T-cell (primary cell): ENCODE measurements around the gene TMEM106A. TPM values are rescaled to one million over a fixed set of nuclear protein-coding genes. Genes with fewer than 3 reads are reported as not detected.

ENCODE experiments used
- ATAC-seq, 4 experiments: fragments of 200-7000 bp in 3 of 4; fragments of 150-1000 bp in 1 of 4; cut with Tn5 transposase; replicated peaks in 1 of 4; 1 replicate in 3 of 4; 2 replicates in 1 of 4; pipeline ENCODE4 v1.10.0; 2021; ENCODE audit warnings: moderate library complexity in 3 of 4, mild to moderate bottlenecking in 2 of 4, moderate number of reproducible peaks in 1 of 4
- CTCF ChIA-PET, 2 donors: fragments of 300-600 bp; sonication (Branson Sonifier 250); formaldehyde crosslinking; loops; one replicate each; lab custom pipeline; 2022; ENCODE audit warnings: antibody characterized with exemption in 2 of 2; lab: Charles Lee
- POLR2A ChIA-PET, 2 donors: fragments of 300-600 bp; sonication (Branson Sonifier 250); formaldehyde crosslinking; loops; one replicate each; lab custom pipeline; 2022; ENCODE audit warnings: antibody characterized with exemption in 2 of 2; lab: Charles Lee
- DNase-seq, 35 experiments: peaks; one replicate each; pipeline versions ENCODE4 v3.0.0 to v3.0.0-alpha.2; 2013 to 2023
- H3K27ac ChIP-seq: one replicate; pipeline ENCODE4 v1.5.1; 2013; ENCODE audit warnings: low read length
- H3K27me3 ChIP-seq, 2 experiments: replicated peaks in 1 of 2; 1 replicate in 1 of 2; 2 replicates in 1 of 2; pipeline versions ENCODE4 v1.6.1 to v1.7.0; 2013; ENCODE audit warnings: low read length in 1 of 2, mixed read lengths in 1 of 2; ENCODE audit not compliant: control insufficient read depth in 2 of 2, insufficient read depth in 2 of 2; ENCODE audit errors: extremely low read depth in 1 of 2
- H3K36me3 ChIP-seq, 2 donors: 1 replicate in 1 of 2; 2 replicates in 1 of 2; pipeline versions ENCODE4 v1.6.1 to v1.7.0; 2013; ENCODE audit warnings: low read length in 1 of 2; ENCODE audit not compliant: control insufficient read depth in 2 of 2, insufficient read depth in 1 of 2; ENCODE audit errors: extremely low read depth in 1 of 2
- H3K4me1 ChIP-seq, 2 experiments: 1 replicate in 1 of 2; 2 replicates in 1 of 2; pipeline versions ENCODE4 v1.6.1 to v1.7.0; 2013; ENCODE audit warnings: low read length in 2 of 2, mixed read lengths in 1 of 2; ENCODE audit not compliant: insufficient read depth in 2 of 2, control insufficient read depth in 1 of 2; ENCODE audit errors: extremely low read depth in 1 of 2
- H3K4me3 ChIP-seq, 2 donors: 1 replicate in 1 of 2; 2 replicates in 1 of 2; pipeline versions ENCODE4 v1.5.1 to v1.7.0; 2013; ENCODE audit warnings: mild to moderate bottlenecking in 2 of 2, low read length in 1 of 2, moderate library complexity in 1 of 2; ENCODE audit not compliant: control insufficient read depth in 1 of 2; ENCODE audit errors: extremely low read depth in 1 of 2
- H3K9me3 ChIP-seq: 2 replicates; pipeline ENCODE4 v1.7.0; 2013
- H3K27ac Mint-ChIP-seq, 2 donors: one replicate each; pipeline ENCODE4 v1.8.0; 2020 to 2021; ENCODE audit warnings: mild to moderate bottlenecking in 2 of 2, mixed read lengths in 2 of 2
- H3K27me3 Mint-ChIP-seq, 2 donors: one replicate each; pipeline ENCODE4 v1.8.0; 2021 to 2022; ENCODE audit warnings: mixed read lengths in 2 of 2
- H3K36me3 Mint-ChIP-seq: one replicate; pipeline ENCODE4 v1.8.0; 2021; ENCODE audit warnings: mixed read lengths
- H3K4me1 Mint-ChIP-seq, 3 donors: one replicate each; pipeline ENCODE4 v1.8.0; 2020 to 2022; ENCODE audit warnings: mixed read lengths in 3 of 3, mild to moderate bottlenecking in 1 of 3
- H3K4me3 Mint-ChIP-seq, 3 donors: one replicate each; pipeline ENCODE4 v1.8.0; 2020 to 2022; ENCODE audit warnings: mild to moderate bottlenecking in 3 of 3, mixed read lengths in 3 of 3, moderate library complexity in 3 of 3
- H3K9me3 Mint-ChIP-seq, 3 donors: one replicate each; pipeline ENCODE4 v1.8.0; 2020 to 2022; ENCODE audit warnings: mixed read lengths in 3 of 3
- WGBS: methylation state at CpG from one replicate; pipeline ENCODE4 v1.1.5; 2013; ENCODE audit warnings: missing lambda C conversion rate; ENCODE audit not compliant: insufficient coverage; 5-methylcytosine and 5-hydroxymethylcytosine counted together
- total RNA-seq, 35 experiments: library from RNA in 6 of 35; stranded (reverse) in 6 of 35; fragments of 120-200 nt in 1 of 35; gene quantifications; one replicate each; pipeline versions ENCODE4 v1.2.1 to v1.2.4 and lab custom pipeline; 2013 to 2026

TMEM106A gene
- total RNA-seq, 5 donors from 2014 or later (not counting 1 experiment from before 2014, with no cell fraction given), result 9.3 to 18.1 (median 10.4) TPM

DNA sequence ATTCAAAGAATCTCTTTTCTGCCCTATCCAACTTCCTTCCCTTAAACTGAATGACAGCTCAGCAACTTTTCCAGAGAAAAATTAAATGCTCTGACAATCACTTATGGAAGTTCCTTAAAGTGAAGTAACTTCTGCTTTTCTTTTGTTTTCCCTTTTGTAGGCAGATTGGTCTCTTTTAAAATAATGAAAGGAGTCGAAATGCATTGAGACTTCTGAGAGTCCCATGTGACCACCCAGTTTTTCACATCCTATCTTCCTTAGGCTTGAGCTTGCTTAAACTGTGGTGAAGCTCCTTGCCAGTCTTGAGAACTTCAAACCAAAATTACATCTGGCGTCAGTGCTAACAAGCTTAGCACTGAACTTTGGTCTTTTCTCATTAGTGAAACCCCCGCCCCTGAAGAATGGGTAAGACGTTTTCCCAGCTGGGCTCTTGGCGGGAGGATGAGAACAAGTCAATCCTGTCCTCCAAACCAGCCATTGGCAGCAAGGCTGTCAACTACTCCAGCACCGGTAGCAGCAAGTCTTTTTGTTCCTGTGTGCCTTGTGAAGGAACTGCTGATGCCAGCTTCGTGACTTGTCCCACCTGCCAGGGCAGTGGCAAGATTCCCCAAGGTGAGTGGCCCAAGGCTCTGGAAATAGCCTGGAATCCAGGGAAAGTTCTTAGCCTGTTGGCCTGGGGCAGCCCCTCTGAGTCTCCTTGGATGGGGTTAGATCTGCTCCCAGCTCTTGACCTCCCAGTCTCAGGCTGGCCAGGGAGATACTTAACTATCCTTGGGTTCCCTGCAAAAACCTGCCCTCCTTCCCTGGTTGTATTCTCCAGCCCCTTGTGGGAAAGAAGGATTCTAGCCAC lies 1.2 kb downstream of the TMEM106A start:
- DNase-seq (peak in 2 of 35 experiments; percentile 8 to 48), ATAC-seq (peak in 1 of 4 experiments; percentile 46)
- H3K4me3 ChIP-seq, result no peak overlapping the region
- peak overlapping the region; percentile 64 for H3K27ac ChIP-seq
- POLR2A ChIA-PET, result interaction anchor here (0.6 to 2.7 kb wide), 7 partner anchors 41 to 215 kb away, joined by 3 to 12 read pairs (median 6); partner anchors contain the start of genes NBR1 (in 1 of the 2) and RPL27 (in 1 of the 2)
- Mint-ChIP-seq H3K4me1 (peaks cover 40 to 47% (median 44%) of the 10 kb centered on the region in 3 donors), H3K27ac (peak overlapping the region; percentile 89 to 97), H3K4me3 (peak overlapping the region; percentile 97 to 99 (median 98)), H3K27me3 (no peaks in the 10 kb centered on the region), H3K9me3 (no peaks in the 10 kb centered on the region), H3K36me3 (peaks cover 25% of the 10 kb centered on the region)
- CTCF ChIA-PET, result interaction anchor here in 1 of 2 donors (0.6 to 2.0 kb wide), 3 partner anchors 41 to 243 kb away, joined by 7 to 10 read pairs (median 7); partner anchors contain the start of gene NBR1
- H3K4me1 ChIP-seq, result peaks cover 20 to 29% of the 10 kb centered on the region in 2 experiments
- H3K9me3 ChIP-seq, result no peaks in the 10 kb centered on the region
- WGBS, result 61% methylated on average over 5 of the region's 7 CpGs
- no peaks in the 10 kb centered on the region for H3K27me3 ChIP-seq
- H3K36me3 ChIP-seq, result peaks cover 3 to 19% of the 10 kb centered on the region in 2 donors

GRCh38 chr17:43213545-43213944 lies 1.9 kb downstream of the TMEM106A start:
- no peaks in the 10 kb centered on the region for H3K9me3 Mint-ChIP-seq
- POLR2A ChIA-PET, result no interaction called here
- no peaks in the 10 kb centered on the region for H3K27me3 ChIP-seq
- H3K36me3 Mint-ChIP-seq, result peaks cover 21% of the 10 kb centered on the region
- H3K4me1 ChIP-seq, result peaks cover 20 to 34% of the 10 kb centered on the region in 2 experiments
- peaks cover 44 to 49% (median 48%) of the 10 kb centered on the region in 3 donors for H3K4me1 Mint-ChIP-seq
- H3K27ac Mint-ChIP-seq, result peak overlapping the region in 1 of 2 donors; percentile 23
- CTCF ChIA-PET, result interaction anchor here in 1 of 2 donors (0.6 to 0.7 kb wide), 3 partner anchors 14 to 1986 kb away, joined by 3 to 7 read pairs (median 3); no protein-coding TSS in a partner anchor
- peak overlapping the region; percentile 36 to 99 (median 97) for H3K4me3 Mint-ChIP-seq
- ATAC-seq (no peak), DNase-seq (no peak)
- H3K4me3 ChIP-seq, result no peak overlapping the region
- no peaks in the 10 kb centered on the region for H3K9me3 ChIP-seq
- H3K27me3 Mint-ChIP-seq, result no peaks in the 10 kb centered on the region
- peaks cover 3 to 13% of the 10 kb centered on the region in 2 donors for H3K36me3 ChIP-seq
- no CpG with 5 or more reads among the region's 2 CpGs for WGBS
- no peak overlapping the region for H3K27ac ChIP-seq

DNA sequence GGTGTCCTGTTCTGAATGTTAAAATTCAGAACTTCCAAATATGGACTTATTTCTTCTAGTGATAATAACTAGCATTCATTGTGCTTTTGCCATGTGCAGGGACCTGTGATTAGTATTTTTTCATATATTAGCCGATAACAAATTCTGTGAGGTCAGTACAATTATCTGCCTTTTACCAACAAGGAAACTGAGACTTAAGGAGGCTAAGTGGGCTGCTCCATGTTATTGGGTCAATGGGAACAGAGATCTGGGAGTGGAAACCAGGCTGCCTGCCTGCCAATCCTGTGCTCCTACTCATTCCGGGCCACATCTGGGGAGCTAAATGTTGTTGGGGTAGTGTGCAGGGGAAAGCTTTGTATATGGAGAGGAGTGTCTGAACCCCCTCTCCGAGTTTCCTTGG lies 3.7 kb downstream of the TMEM106A start:
- CTCF ChIA-PET, result no interaction called here

GRCh38 chr17:43216369-43216761 lies 4.7 kb downstream of the TMEM106A start:
- Mint-ChIP-seq H3K9me3 (no peaks in the 10 kb centered on the region), H3K4me1 (peaks cover 36 to 39% (median 37%) of the 10 kb centered on the region in 3 donors), H3K4me3 (no peak overlapping the region), H3K36me3 (peaks cover 13% of the 10 kb centered on the region), H3K27ac (no peak overlapping the region), H3K27me3 (no peaks in the 10 kb centered on the region)
- ChIA-PET POLR2A (interaction anchor here in 1 of 2 donors (0.6 kb wide), 1 partner anchor 192 kb away, joined by 3 read pairs; no protein-coding TSS in a partner anchor), CTCF (no interaction called here)
- DNase-seq, result no peak
- no peak overlapping the region for H3K27ac ChIP-seq
- H3K4me1 ChIP-seq, result peaks cover 10 to 31% of the 10 kb centered on the region in 2 experiments
- H3K9me3 ChIP-seq, result no peaks in the 10 kb centered on the region
- no peak overlapping the region for H3K4me3 ChIP-seq
- ATAC-seq, result no peak
- WGBS, result no CpG with 5 or more reads among the region's 4 CpGs
- peaks cover 3 to 13% of the 10 kb centered on the region in 2 donors for H3K36me3 ChIP-seq
- H3K27me3 ChIP-seq, result no peaks in the 10 kb centered on the region

More for the DNA sequence above, 3.7 kb downstream of the TMEM106A start:
- no peak overlapping the region for H3K27ac ChIP-seq
- H3K27me3 Mint-ChIP-seq, result no peaks in the 10 kb centered on the region
- H3K36me3 Mint-ChIP-seq, result peaks cover 13% of the 10 kb centered on the region
- no peak overlapping the region for H3K4me3 ChIP-seq
- ATAC-seq (no peak), DNase-seq (no peak)
- H3K4me3 Mint-ChIP-seq, result no peak overlapping the region
- peaks cover 3 to 13% of the 10 kb centered on the region in 2 donors for H3K36me3 ChIP-seq
- peaks cover 44 to 49% (median 45%) of the 10 kb centered on the region in 3 donors for H3K4me1 Mint-ChIP-seq
- H3K9me3 ChIP-seq, result no peaks in the 10 kb centered on the region
- H3K27ac Mint-ChIP-seq, result no peak overlapping the region
- POLR2A ChIA-PET, result no interaction called here
- H3K27me3 ChIP-seq, result no peaks in the 10 kb centered on the region
- WGBS, result no CpG with 5 or more reads among the region's 3 CpGs
- peaks cover 20 to 34% of the 10 kb centered on the region in 2 experiments for H3K4me1 ChIP-seq
- no peaks in the 10 kb centered on the region for H3K9me3 Mint-ChIP-seq

DNA sequence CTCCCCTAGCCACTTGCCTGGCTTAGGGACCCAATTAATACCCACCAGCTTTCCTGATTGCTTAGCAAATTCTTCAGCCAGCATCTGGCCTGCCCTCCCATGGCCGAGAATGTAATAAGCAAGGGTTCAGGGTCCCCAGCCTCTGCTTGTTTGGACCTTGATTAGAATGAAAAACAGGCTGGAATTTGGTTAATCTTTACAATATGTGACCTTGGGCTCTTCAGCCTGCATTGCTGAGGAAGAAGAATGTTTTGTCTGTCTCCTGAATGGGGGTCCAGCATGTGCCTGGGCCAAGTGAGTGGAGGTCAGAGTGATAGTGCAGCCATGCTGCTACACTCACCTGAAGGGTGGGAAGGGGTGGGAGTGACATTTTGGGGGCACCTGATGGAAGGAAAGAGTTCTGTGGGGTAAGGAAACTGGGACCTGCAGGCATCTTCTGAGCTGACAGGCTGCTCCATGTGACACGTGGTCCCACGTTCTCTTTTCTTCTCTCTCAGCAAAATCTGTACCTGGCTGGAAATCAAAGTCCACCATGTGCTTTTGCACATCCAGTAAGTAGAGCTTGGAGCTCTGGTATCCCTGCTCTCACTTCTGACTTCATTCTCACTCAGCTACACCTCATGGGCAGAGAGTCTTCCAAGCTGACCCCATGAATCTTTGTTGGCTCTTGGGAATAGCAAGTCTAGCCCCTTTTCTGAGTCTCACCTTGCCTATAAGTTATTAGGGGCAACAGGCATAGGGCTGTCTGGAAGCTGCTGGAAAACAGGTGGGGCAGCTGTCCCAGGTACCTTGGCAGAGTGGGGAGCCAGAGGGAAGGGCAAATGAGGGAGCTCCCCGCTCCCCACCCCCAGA lies 5.3 kb downstream of the TMEM106A start:
- H3K27me3 ChIP-seq, result no peaks in the 10 kb centered on the region
- CTCF ChIA-PET, result interaction anchor here in 1 of 2 donors (0.6 to 0.7 kb wide), 2 partner anchors 218 to 453 kb away, joined by 3 read pairs; partner anchors contain the start of gene RPL27
- ATAC-seq, result no peak
- H3K9me3 Mint-ChIP-seq, result no peaks in the 10 kb centered on the region
- no peak overlapping the region for H3K27ac ChIP-seq
- 100% methylated on average over 1 of the region's 4 CpGs for WGBS
- peaks cover 10 to 29% of the 10 kb centered on the region in 2 experiments for H3K4me1 ChIP-seq
- no peaks in the 10 kb centered on the region for H3K9me3 ChIP-seq
- no peak overlapping the region for H3K4me3 Mint-ChIP-seq
- POLR2A ChIA-PET, result interaction anchor here (0.6 kb wide), 2 partner anchors 152 to 189 kb away, joined by 4 to 5 read pairs; no protein-coding TSS in a partner anchor
- H3K4me3 ChIP-seq, result no peak overlapping the region
- H3K36me3 ChIP-seq, result peaks cover 3 to 13% of the 10 kb centered on the region in 2 donors
- no peak for DNase-seq
- H3K36me3 Mint-ChIP-seq, result peaks cover 13% of the 10 kb centered on the region
- no peak overlapping the region for H3K27ac Mint-ChIP-seq
- H3K27me3 Mint-ChIP-seq, result no peaks in the 10 kb centered on the region
- H3K4me1 Mint-ChIP-seq, result peaks cover 34 to 35% (median 34%) of the 10 kb centered on the region in 3 donors
